SK-N-DZ (cell line): ENCODE results near the gene SLC25A31.

Source experiments
- DNase-seq: peaks from one replicate; pipeline ENCODE4 v3.0.0-alpha.2; 2015; ENCODE audit warnings: low spot score

The SLC25A31 gene

DNA sequence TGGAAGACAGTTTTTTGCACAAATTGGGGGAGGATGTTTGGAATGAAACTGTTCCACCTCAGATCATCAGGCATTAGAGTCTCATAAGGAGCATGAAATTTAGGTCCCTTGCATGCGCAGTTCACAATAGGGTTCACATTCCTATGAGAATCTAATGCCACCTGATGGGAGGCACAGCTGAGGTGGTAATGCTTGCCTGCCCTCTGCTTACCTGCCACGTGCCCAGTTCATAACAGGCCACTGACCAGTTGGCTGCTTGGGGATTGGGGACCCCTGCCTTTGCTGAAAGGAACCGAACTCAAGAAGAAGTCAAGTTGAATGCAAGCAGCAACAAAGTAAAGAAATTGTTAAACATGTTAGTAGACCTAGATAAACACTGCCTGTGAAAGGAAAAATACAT, 47.3 kb downstream of the SLC25A31 start:
- no peak for DNase-seq

DNA sequence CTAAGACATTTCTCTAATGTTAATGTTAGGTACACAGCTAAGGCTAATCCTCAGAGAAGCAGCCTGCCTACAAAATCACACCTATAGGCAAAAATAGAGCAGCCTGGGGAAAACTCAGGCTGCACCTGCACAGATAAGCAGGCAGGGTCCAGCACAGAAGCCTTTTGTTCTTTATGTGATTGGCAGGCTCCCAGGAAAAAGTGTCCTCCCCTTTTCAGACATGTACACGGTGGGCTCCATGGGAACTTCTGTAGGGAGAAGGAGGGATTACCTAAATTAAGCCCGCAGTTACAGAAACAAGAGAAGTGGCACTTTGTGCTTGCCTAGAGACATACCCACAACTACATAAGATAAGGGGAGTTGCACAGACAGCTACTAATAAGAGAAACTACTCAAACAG, 47.9 kb downstream of the SLC25A31 start:
- no peak for DNase-seq

DNA sequence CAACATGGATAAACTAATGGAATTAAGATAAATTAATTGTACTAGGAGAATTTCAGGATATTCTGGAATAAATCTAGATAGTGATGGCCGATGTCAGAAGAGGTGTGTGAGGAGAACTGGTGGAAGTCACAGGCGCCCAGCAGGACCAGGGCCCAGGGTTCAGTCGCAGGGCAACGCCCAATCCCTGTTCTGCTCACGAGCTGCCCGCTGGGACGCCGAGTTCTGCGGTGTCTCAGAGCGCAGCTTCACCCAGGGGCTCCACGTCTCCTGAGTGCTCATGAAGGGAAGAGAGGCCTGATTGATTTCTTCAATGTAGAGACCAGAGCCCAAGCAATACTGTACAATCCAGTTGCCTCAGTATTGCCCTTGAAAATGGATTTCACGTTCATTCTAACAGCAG, 50.4 kb downstream of the SLC25A31 start:
- no peak for DNase-seq

DNA sequence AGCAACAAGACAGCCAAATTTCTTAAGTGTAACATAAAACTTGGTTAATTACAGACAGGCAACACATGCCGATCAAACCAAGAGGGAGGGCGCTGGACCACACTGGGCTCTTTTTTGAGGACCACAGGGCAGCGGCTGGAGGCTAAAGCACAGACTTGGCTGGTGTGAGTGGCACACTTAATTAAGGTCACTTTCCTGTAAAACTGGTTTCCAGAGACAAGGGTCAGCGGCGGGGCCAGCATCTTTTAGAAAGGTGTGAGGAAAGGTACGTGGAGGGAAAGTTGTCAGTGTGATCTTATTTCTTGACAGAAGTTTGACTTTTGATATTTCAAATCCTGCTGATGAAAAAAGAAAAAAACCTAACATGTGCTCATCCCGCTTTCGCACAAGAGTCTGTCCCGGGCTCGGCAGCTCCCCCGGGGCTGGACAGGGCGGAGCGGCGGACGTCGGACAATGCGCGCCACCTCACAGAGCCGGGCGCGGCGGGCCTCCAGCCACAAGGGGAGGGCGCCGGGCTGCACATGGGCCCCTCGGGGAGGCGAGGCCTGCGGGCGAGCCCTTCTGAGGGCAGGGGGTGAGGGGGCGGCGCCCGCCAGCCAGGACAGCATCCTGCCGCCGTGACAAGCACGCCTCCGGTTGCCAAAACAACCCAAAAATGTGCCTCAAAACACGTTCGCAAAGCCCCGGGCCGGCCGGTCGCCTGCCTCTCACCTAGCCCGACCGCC, 51.3 kb downstream of the SLC25A31 start:
- no peak for DNase-seq

DNA sequence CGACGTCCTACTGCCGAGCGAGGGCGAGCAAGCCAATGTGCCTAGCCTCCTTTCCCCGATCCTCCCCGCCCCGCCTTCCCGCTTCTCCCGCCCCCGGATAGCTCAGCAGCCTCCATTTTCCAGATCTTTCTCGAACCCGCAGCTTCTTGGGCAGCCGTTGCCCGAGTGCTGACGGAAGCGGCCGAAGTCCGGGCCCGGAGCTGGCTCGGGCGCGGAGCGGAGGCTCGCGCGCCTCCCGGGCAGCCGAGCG, 51.8 kb downstream of the SLC25A31 start:
- DNase-seq: no peak

DNA sequence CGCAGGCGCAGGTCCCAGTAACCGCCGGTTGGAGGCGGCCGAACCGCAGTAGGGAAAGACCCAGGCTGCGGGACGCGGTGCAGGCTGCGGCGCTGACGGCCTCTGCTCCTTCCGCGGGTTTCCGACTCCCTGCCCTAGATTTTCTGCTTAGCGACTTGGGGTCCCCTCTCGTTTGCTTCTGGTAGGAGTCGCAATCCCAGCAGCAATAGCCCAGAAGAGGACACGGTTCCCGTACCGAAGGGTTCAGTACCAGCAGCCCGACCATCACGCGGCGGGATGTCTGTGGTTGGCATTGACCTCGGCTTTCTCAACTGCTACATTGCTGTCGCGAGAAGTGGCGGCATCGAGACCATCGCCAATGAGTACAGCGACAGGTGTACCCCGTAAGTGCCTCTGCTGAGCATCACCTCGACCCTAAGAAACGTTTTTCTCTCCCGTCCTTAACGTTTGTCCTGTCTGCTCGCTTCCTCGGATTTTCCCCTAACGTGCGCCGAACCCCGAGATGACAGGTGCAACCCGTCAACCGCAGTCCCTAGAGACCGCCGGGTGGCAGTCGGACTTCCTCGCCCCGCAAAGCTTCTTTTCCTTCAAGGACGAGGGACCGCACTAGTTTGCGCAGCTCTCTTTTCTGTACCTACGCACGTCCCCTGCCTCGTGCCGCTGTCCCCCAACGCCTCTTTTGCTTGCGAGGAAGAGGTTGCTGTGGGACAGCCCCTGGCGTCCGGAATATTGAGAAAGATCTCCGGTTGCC, 52.2 kb downstream of the SLC25A31 start, which contains the start of gene HSPA4L:
Gene HSPA4L (plus strand): TSS at position 48 of the 751 bp plus-strand sequence. CDS start 229 bp downstream, at position 277.
- peak; percentile 82 for DNase-seq

DNA sequence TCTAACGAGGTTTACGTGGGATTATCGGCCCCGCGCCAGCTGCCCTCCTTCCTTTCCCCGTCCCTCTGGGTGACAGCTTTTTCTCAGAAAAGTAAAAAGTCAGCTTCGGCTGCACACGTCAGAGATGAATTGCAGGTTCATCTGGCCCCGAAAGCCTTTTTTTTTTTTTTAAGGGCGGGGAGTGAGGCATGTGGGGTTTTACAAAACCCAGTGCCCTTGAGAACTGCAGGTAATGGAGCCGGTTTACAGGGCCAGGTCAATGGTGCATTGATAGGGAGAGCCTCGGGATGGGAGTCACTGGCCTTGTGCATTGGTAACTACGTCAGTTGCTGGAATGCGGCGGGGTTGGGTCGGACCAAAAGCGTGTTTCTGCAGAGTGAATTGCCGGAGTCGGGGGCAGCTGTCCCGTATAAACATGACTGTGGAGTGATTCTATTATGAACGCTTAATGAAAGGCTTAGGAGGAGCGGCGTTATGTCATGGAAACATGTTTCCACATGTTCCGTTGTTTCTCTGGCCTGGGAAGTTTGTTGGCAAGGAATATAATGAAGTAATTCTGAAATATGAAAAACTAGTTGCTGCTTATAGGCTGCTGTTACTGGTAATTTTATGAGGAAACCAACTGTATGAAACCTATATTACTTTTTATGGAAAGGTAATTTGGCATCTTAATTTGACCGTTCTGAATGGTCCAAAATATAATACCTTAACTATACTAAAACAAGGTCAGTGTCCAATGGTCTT, 53.0 kb downstream of the SLC25A31 start:
- peak; percentile 47 for DNase-seq

DNA sequence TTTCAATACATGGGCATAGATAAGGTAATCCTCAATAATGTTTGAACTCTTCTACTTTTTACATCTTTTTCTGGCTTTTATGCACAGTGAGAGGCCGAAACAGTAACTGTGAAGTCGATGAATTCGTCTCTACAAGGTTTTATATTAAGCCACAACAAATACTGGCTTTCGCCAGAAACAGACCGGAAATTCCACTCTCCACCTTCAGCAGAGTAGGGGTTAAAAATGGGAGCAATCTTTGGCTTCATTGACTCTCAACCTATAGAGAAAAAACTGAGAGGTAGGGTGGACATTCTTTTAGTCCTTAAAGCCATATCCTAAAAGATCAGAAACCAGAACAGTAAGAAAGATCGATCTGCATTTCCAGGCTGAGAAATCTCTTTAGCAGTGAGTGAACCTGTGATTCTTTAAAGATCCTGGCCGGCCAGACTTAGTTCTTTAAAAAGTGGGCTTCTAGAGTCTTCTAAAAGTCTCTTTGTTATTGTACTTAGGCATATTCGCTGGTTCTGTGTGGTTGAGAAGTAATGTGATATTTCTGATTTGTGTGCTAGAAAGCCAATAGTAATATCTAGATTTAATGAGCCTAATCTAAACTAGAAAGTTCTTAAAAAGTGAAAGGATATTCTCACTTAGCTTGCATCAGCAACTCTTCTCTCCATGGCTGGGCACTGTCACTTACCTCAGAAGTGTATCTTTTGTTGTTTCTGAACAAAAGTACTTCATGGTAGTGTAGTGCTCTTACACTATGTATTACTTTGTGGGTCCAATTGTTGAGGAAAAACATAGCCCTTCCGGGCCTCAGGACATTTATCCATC, 54.0 kb downstream of the SLC25A31 start:
- no peak for DNase-seq

GRCh38 chr4:127788517-127788916, 58.3 kb downstream of the SLC25A31 start:
- no peak for DNase-seq

DNA sequence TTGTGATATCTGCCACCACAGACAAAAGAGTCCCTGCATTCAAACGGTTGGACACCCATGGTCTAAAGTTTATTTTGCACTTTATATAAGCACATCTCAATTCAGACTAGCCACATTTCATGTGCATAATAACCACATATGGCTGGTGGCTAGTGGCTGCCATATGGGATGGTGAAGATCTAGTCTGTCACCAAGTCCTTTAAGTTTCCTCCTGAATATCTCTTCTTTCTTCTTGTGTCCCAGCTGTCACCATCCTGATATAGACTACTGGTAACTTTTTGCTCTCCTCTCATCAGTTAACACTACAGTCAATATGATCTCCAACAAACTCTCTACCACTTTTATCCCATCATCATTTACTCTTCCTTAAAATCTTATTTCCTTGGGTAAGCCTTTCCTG, 61.2 kb downstream of the SLC25A31 start:
- DNase-seq: no peak

- no peak for DNase-seq
These were observed 63.3 kb downstream of the SLC25A31 start for GRCh38 chr4:127793528-127793927.

DNA sequence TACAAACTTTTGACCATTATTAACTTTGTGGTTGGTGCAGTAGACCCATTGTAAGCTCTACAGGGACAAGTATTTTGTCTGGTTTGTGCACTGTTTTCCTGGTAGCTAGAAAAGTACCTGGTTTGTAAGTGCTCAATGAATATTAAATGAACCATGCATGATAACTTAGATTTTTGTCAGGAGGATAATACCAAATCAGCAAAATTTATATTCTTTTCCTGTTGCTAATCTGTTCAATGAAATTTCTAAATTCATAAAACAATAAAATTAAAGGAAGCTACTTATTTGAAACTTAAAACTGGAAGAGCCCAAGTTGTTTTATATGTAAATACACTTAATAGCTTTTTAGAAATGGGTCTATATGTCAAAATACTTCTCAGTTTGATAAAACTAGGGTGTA, 69.5 kb downstream of the SLC25A31 start:
- DNase-seq: no peak

GRCh38 chr4:127809173-127809800, 79.1 kb downstream of the SLC25A31 start:
- no peak for DNase-seq

GRCh38 chr4:127810551-127810950, 80.4 kb downstream of the SLC25A31 start:
- DNase-seq: no peak

- DNase-seq: no peak
These were observed 92.2 kb downstream of the SLC25A31 start for GRCh38 chr4:127822430-127822829.
